ENCODE measurements around the gene YDJC.

The YDJC gene

DNA sequence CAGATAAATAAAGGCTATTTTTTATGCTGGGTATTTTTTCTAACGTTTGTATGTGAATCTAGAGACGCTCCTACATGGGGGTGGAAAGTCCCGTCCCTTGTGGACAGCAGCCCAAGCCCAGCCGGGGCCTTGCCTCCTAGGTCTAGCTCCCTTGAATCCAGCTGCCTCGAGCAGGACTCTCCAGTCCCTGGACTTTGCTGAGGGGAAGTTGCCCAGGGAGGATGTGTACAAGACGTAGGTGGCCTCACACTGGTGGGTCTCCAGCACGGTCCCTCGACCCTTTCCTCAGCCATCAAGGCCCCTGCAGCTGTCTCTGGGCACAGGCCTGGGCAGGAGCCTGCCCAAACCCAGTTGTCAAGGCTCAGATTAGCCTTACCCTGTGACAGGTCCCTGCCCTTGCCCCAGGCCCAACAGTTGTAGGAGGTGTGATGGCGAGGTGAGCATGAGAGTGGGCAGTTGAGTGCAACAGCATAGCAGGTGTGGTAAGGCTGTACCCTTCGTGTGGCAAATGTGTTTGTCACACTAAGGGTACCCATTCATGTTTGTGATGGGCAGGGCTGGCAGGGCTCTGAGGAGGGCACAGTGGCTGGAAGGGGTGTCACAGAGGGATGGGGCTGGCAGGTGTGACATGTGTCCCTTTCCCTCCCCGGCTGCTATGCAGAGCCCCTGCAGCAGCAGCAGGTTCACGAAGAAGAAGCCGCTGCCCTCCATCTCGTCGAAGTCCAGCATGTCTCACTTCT is 6.1 kb upstream of the YDJC start:
- Histone ChIP-seq H3K9me3 (ENCODE audit: control insufficient read depth, low read length) (no peaks in the 10 kb centered on the region), H3K4me1 (ENCODE audit: control insufficient read depth, insufficient read depth, low read length) (peaks cover 3% of the 10 kb centered on the region), H3K36me3 (ENCODE audit: control insufficient read depth, insufficient read depth, low read length) (no peaks in the 10 kb centered on the region), H3K9ac (ENCODE audit: low read length) (no peak overlapping the region), H3K27me3 (ENCODE audit: control insufficient read depth, insufficient read depth, low read length) (no peaks in the 10 kb centered on the region), H3K4me3 (ENCODE audit: low read length) (no peak overlapping the region)

DNA sequence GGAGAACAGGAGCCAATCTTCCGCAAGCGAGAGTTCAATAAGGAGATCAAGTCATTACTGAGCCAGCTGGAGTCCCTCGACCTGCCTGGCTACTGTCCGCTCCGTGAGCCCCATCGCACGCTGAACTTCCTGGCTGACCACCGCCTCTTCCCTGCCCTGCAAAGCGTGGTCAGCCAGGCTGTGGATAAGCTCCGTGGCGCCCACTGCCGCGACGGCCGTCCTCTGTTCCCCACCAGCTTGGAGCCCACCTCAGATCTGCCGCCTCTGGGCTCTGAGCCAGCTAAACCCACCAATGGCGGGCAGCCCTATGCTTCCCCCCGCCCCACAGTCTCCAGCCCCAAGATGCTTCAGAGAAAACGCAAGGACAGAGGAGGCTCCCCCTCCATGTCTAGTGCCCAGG is 5.0 kb upstream of the YDJC start:
- no peaks in the 10 kb centered on the region for H3K36me3 ChIP-seq (ENCODE audit: control insufficient read depth, insufficient read depth, low read length)
- H3K27me3 ChIP-seq (ENCODE audit: control insufficient read depth, insufficient read depth, low read length): no peaks in the 10 kb centered on the region
- peaks cover 3% of the 10 kb centered on the region for H3K4me1 ChIP-seq (ENCODE audit: control insufficient read depth, insufficient read depth, low read length)
- no peak overlapping the region for H3K4me3 ChIP-seq (ENCODE audit: low read length)
- H3K9ac ChIP-seq (ENCODE audit: low read length): no peak overlapping the region
- H3K9me3 ChIP-seq (ENCODE audit: control insufficient read depth, low read length): no peaks in the 10 kb centered on the region

DNA sequence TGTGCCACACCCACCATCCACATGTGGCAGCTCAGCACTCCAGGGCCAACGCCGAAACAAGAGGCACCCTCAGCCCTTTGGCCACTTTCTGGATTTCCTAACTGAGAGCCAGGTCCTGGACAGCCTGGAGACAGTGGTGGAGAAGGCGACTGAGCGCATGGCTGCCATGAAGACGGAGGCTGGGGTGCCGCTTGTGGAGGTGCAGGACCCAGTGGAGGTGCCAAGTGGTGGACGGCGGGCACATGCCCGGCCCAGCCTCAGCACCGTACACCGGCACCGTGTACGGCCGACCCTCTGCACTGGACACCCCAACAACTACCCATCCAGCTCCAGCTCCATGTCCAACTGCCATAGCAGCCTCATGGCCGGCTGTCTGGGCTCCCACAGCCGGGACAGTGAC is 4.3 kb upstream of the YDJC start:
- Histone ChIP-seq H3K9me3 (ENCODE audit: control insufficient read depth, low read length) (no peaks in the 10 kb centered on the region), H3K4me1 (ENCODE audit: control insufficient read depth, insufficient read depth, low read length) (peaks cover 6% of the 10 kb centered on the region), H3K27me3 (ENCODE audit: control insufficient read depth, insufficient read depth, low read length) (no peaks in the 10 kb centered on the region), H3K9ac (ENCODE audit: low read length) (no peak overlapping the region), H3K36me3 (ENCODE audit: control insufficient read depth, insufficient read depth, low read length) (no peaks in the 10 kb centered on the region), H3K4me3 (ENCODE audit: low read length) (no peak overlapping the region)

DNA sequence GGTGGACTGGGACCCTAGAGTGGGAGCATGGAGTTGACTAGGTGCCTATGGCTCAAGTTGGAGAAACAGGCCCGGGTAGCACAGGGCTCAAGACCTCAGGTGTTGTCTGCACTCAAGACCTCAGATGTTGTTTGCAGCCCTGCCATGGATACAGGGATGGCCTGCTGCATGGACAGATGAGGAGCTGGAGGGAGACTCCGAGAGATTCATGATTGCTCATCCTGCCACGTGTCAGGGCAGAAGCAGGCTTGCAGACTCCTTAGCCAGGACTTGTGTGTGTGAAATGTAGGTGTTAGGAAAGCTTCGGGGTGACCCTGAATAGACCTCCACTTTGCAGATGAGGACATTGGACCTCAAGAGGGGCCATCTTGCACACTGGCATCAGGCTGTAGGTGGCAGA is 3.7 kb upstream of the YDJC start:
- peaks cover 8% of the 10 kb centered on the region for H3K4me1 ChIP-seq (ENCODE audit: control insufficient read depth, insufficient read depth, low read length)
- H3K4me3 ChIP-seq (ENCODE audit: low read length): no peak overlapping the region
- H3K9ac ChIP-seq (ENCODE audit: low read length): no peak overlapping the region
- H3K27me3 ChIP-seq (ENCODE audit: control insufficient read depth, insufficient read depth, low read length): no peaks in the 10 kb centered on the region
- no peaks in the 10 kb centered on the region for H3K36me3 ChIP-seq (ENCODE audit: control insufficient read depth, insufficient read depth, low read length)
- no peaks in the 10 kb centered on the region for H3K9me3 ChIP-seq (ENCODE audit: control insufficient read depth, low read length)

DNA sequence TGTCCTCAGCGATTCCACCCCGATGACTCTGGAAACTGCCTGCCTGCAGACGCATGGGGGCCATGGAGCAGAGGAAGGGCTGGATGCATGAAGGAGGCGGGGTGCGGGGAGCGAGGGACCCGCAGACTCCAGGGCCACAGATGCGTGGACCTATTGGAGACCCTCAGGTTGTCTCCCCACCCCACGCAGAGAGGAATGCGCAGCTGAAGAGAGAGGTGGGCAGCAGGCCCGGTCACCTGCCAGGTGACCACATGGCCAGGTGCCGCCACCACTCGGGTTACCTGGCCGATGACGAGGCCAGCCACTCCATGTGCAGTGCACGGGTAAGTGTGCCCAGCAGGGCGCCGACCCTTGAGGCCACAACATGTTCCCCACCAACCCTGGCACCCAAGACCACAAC is 3.1 kb upstream of the YDJC start:
- H3K9ac ChIP-seq (ENCODE audit: low read length): no peak overlapping the region

DNA sequence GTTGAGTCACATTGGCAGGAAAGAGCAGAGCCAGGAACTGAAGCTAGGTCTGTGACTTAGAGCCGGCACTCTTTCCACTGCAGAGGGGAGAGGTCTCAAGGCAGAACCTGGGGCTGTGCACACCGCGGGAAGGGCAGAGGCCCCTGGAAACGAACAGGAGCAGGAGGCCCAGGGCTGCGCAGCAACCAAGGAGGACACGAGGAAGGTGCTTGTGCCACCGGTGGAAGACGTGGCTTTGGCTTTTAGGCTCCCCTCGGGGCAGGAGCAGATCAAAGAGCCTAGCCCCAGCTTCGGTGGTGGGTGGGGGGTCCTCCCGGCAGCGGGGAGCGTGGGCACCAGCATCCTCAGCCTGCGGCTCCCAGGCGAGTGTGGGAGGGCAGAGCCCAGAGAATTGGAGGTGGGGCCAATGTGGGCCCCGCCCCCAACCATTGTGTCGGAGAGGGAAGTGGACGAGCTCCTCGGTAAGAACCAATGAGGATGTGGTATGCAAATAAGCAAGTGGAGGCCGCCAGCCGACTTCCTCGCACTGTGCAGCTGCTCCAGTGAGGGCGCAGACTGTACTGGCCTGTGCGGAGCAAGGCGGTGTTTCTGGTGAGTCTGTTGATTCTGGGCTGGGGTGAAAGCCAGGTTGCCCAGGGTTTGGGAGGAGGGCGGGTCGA is 2.5 kb upstream of the YDJC start, which contains the start of gene CCDC116:
Gene CCDC116 (plus strand): TSS at position 524 of the 659 bp plus-strand sequence. CDS start 422 bp downstream, outside the sequence.
- H3K36me3 ChIP-seq (ENCODE audit: control insufficient read depth, insufficient read depth, low read length): no peaks in the 10 kb centered on the region
- peaks cover 13% of the 10 kb centered on the region for H3K4me1 ChIP-seq (ENCODE audit: control insufficient read depth, insufficient read depth, low read length)
- no peak within 1 kb of the TSS for H3K4me3 ChIP-seq (ENCODE audit: low read length)
- no peaks in the 10 kb centered on the region for H3K27me3 ChIP-seq (ENCODE audit: control insufficient read depth, insufficient read depth, low read length)
- H3K9ac ChIP-seq (ENCODE audit: low read length): no peak within 1 kb of the TSS
- H3K9me3 ChIP-seq (ENCODE audit: control insufficient read depth, low read length): no peaks in the 10 kb centered on the region

More for the DNA sequence above, 3.1 kb upstream of the YDJC start:
- Histone ChIP-seq H3K4me3 (ENCODE audit: low read length) (no peak overlapping the region), H3K9me3 (ENCODE audit: control insufficient read depth, low read length) (no peaks in the 10 kb centered on the region), H3K27me3 (ENCODE audit: control insufficient read depth, insufficient read depth, low read length) (no peaks in the 10 kb centered on the region), H3K4me1 (ENCODE audit: control insufficient read depth, insufficient read depth, low read length) (peaks cover 12% of the 10 kb centered on the region), H3K36me3 (ENCODE audit: control insufficient read depth, insufficient read depth, low read length) (no peaks in the 10 kb centered on the region)

DNA sequence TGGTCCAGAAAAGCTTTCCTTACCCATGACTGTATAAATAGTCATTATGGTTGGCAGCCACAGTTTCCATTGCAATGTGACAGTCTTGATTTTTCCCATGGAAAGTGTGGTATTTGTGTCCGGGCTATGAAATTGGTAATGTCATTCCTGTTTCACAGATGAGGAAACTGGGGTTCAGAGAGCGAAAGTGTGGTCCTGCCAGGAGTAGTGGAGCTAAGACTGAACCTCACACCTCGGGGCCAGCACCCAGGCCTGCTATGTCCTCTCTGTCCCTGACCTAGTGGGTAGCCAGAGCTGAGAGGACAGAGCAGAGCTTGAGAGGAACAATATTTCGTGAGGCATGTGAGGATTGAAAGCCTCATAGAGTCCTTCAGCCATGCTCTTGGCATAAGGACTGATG is 1.2 kb upstream of the YDJC start:
- Histone ChIP-seq H3K4me1 (ENCODE audit: control insufficient read depth, insufficient read depth, low read length) (peaks cover 13% of the 10 kb centered on the region), H3K36me3 (ENCODE audit: control insufficient read depth, insufficient read depth, low read length) (no peaks in the 10 kb centered on the region), H3K9me3 (ENCODE audit: control insufficient read depth, low read length) (no peaks in the 10 kb centered on the region), H3K9ac (ENCODE audit: low read length) (no peak overlapping the region), H3K4me3 (ENCODE audit: low read length) (no peak overlapping the region), H3K27me3 (ENCODE audit: control insufficient read depth, insufficient read depth, low read length) (no peaks in the 10 kb centered on the region)

DNA sequence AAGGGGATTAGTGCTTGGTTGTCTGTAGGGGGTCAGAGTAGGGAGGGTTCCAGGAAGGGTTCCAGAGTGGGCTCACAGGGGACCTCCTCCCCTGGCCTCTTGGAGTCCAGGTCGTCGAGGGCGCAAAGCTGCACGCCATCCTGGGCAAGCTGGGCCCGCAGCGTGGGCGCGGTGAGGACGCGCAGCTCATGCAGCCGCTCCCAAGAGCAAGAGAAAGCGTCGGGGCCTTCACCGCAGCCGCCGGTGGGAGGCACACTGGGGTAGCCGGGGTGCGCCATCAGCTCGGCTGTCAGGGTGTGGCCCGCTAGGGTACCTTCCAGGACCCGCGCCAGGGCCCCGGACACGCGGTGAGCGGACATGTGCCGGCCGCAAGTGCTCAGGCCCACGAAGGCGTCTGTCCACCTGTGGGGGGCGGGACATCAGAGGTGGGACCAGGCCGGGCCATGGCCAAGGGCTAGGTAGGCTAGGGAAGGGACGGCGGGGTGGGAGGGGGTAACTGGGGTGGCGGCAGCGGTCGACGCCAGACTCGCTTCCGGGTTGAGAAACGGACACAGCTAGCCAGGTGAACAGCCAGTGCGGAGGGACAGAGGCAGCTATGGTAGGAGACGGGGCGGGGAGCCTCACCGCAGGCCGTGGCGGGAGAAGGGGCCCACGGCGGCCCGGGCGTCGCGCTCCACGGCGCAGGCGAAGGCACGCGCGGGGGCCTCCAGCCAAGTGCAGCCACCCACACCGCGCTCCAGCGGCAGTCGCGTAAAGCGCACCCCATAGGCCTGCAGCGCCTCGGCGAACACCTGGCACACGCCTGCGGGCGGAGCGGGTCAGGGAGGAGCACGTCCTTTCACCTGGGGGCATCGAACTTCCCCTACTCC is 1.2 kb downstream of the YDJC start:
- no peaks in the 10 kb centered on the region for H3K36me3 ChIP-seq (ENCODE audit: control insufficient read depth, insufficient read depth, low read length)
- no peaks in the 10 kb centered on the region for H3K27me3 ChIP-seq (ENCODE audit: control insufficient read depth, insufficient read depth, low read length)
- H3K9me3 ChIP-seq (ENCODE audit: control insufficient read depth, low read length): no peaks in the 10 kb centered on the region
- H3K4me3 ChIP-seq (ENCODE audit: low read length): peak overlapping the region; percentile 82
- peak overlapping the region; percentile 76 for H3K9ac ChIP-seq (ENCODE audit: low read length)
- peaks cover 23% of the 10 kb centered on the region for H3K4me1 ChIP-seq (ENCODE audit: control insufficient read depth, insufficient read depth, low read length)

DNA sequence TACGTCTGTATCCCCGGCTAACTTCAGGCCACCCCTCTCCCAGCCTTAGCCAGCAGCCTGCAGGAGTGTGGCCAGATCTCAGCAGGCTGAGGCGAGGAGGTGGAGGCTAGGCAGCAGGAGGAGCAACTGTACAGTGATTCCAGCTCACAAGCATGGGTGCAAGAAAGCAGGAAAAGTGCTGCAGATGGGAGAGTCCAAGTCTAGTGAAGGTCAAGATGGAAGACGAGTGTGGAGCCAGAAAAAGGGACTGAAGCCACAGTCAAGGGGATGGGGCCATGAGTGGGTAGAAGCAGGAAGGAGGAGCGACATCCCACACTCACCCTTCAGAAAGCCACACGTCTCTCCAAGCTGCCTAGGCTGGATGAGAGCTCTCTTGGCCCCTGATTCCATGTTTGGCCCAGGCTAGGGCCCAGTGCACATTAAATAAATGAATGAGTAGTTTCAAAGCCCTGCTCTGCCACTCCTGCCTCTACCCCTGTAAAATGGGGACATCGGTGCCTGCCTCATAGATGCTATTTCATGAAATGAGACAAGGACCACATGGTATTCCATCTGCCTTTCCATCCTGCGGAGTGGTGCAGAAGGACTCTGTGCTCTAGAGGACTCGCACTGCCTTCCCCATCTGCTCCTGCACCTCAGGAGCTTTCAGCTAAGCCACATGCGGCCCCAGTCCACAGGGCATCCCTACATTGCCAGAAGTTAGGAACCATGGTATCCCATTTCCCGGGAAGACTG is 2.9 kb downstream of the YDJC start:
- Histone ChIP-seq H3K4me1 (ENCODE audit: control insufficient read depth, insufficient read depth, low read length) (peaks cover 23% of the 10 kb centered on the region), H3K9me3 (ENCODE audit: control insufficient read depth, low read length) (no peaks in the 10 kb centered on the region), H3K9ac (ENCODE audit: low read length) (no peak overlapping the region), H3K36me3 (ENCODE audit: control insufficient read depth, insufficient read depth, low read length) (no peaks in the 10 kb centered on the region), H3K4me3 (ENCODE audit: low read length) (no peak overlapping the region), H3K27me3 (ENCODE audit: control insufficient read depth, insufficient read depth, low read length) (no peaks in the 10 kb centered on the region)

DNA sequence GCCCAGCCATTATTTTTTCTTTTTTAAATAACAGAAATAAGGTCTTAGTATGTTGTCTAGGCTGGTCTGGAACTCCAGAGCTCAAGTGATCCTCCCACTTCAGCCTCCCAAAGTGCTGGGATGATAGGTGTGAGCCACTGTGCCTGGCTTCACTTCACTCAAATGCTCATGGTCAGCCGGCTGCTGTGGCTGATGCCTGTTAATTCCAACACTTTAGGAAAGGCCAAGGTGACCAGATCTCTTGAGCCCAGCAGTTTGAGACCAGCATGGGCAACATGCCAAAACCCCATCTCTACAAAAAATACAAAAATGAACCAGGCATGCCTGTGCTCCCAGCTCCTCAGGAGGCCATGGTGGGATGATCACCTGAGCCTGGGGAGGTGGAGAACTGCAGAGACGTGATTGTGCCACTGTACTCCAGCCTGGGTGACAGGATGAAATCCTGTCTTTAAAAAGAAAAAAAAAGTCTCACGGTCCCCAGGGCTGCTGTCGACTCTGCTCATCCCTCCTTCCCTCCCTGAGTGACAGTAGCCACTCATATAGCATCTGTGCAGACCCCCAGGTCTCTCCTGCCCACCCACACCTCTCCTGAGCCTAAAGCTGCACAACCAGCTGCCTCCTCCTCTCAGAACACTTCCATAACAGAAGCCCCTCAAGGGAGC is 3.6 kb downstream of the YDJC start:
- Histone ChIP-seq H3K4me3 (ENCODE audit: low read length) (no peak overlapping the region), H3K9me3 (ENCODE audit: control insufficient read depth, low read length) (no peaks in the 10 kb centered on the region), H3K9ac (ENCODE audit: low read length) (no peak overlapping the region), H3K27me3 (ENCODE audit: control insufficient read depth, insufficient read depth, low read length) (no peaks in the 10 kb centered on the region), H3K4me1 (ENCODE audit: control insufficient read depth, insufficient read depth, low read length) (peaks cover 23% of the 10 kb centered on the region), H3K36me3 (ENCODE audit: control insufficient read depth, insufficient read depth, low read length) (no peaks in the 10 kb centered on the region)

Data from mucosa of stomach (tissue), 1 donor.